ENCODE measurements around the gene KCNIP4. TPM values are rescaled to one million over a fixed set of nuclear protein-coding genes. Genes with fewer than 3 reads are reported as not detected.

KCNIP4 gene
- total and polyA plus RNA-seq, 7 donors, result 0.03 TPM; not detected in 6

DNA sequence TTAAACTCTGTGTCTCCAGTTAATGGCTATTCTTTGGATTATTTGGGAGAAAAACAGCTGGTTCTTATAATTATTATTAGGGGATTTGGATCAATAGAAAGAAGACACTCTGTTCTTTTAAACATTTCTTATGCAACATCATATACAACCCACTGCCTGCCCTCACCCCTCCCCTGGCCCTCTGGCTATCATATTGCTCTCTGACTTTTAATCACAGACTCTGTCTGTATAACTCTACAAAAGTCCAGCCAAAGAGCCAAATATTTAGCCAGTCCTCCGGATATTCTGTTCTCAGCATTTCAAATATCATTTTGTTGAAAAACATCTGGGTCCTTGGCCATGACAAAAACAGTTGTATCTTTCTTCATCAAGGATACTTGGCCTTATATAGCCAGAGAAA, 1267.3 kb downstream of the KCNIP4 start:
- Histone ChIP-seq H3K36me3 (ENCODE audit: insufficient read depth in 1 of 2, low read depth in 1 of 2) (no peaks in the 10 kb centered on the region), H3K4me3 (no peak overlapping the region), H3K9me3 (no peaks in the 10 kb centered on the region), H3K4me1 (no peaks in the 10 kb centered on the region), H3K27me3 (ENCODE audit: insufficient read depth in 3 of 3, low read length in 2 of 3) (peaks cover 0 to 4% (median 0%) of the 10 kb centered on the region in 3 donors), H3K27ac (no peak overlapping the region)
- DNase-seq (no peak), ATAC-seq (no peak)
- WGBS, 3 donors, result 22 to 39% (median 35%) methylated on average over 1 of the region's 1 CpG
- intact Hi-C loops (cut with DNase I), result loop anchor here in 1 of 2 donors (5.0 to 10.0 kb wide), 2 partner anchors 256 to 1989 kb away; no protein-coding TSS in a partner anchor
- TF ChIP-seq CTCF (IDR thresholded peaks at IDR 0.05), result no peak

GRCh38 chr4:20680736-20681135, 1267.8 kb downstream of the KCNIP4 start:
- no peaks in the 10 kb centered on the region for H3K4me1 ChIP-seq
- H3K27me3 ChIP-seq (ENCODE audit: insufficient read depth in 3 of 3, low read length in 2 of 3), result peaks cover 0 to 4% (median 0%) of the 10 kb centered on the region in 3 donors
- intact Hi-C loops (cut with DNase I), result loop anchor here in 1 of 2 donors (5.0 to 10.0 kb wide), 2 partner anchors 256 to 1988 kb away; no protein-coding TSS in a partner anchor
- TF ChIP-seq CTCF (IDR thresholded peaks at IDR 0.05), result no peak
- 68 to 83% (median 80%) methylated on average over 1 of the region's 1 CpG for WGBS, 3 donors
- no peak overlapping the region for H3K4me3 ChIP-seq
- no peak for DNase-seq
- H3K36me3 ChIP-seq (ENCODE audit: insufficient read depth in 1 of 2, low read depth in 1 of 2), result no peaks in the 10 kb centered on the region
- no peaks in the 10 kb centered on the region for H3K9me3 ChIP-seq
- ATAC-seq, result no peak
- no peak overlapping the region for H3K27ac ChIP-seq

DNA sequence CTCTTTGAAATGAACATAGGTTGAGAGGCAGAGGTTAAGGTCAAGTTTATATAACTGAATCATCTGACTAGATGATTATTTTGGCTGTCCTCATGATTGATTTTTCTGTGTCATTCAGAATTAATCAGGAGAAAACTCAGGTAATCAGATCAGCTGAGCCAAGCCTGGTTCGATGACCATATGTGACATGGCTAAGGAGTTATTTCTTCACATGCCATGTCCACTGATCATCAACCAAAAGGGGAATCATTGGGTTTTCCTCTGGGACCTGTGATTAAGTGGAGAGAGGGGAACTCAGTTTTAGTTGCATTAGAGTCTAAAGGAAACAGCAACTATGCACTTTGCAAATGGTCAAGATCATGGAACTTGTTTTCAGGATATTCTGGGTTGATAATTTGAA, 1268.6 kb downstream of the KCNIP4 start:
- H3K36me3 ChIP-seq (ENCODE audit: insufficient read depth in 1 of 2, low read depth in 1 of 2), result no peaks in the 10 kb centered on the region
- no peak overlapping the region for H3K4me3 ChIP-seq
- no peak overlapping the region for H3K27ac ChIP-seq
- no peak for DNase-seq
- no peak for ATAC-seq
- intact Hi-C loops (cut with DNase I), result loop anchor here in 1 of 2 donors (5.0 to 10.0 kb wide), 2 partner anchors 255 to 1988 kb away; no protein-coding TSS in a partner anchor
- no peaks in the 10 kb centered on the region for H3K4me1 ChIP-seq
- no peak for TF ChIP-seq CTCF (IDR thresholded peaks at IDR 0.05)
- peaks cover 0 to 4% (median 0%) of the 10 kb centered on the region in 3 donors for H3K27me3 ChIP-seq (ENCODE audit: insufficient read depth in 3 of 3, low read length in 2 of 3)
- WGBS, 3 donors, result 47 to 71% (median 68%) methylated on average over 1 of the region's 1 CpG
- no peaks in the 10 kb centered on the region for H3K9me3 ChIP-seq

Measured in psoas muscle (tissue), 8 donors.